Transverse colon (tissue), 4 donors: ENCODE results near the gene CENPT. TPM values are rescaled to one million over a fixed set of nuclear protein-coding genes. Genes with fewer than 3 reads are reported as not detected.

Experiments
- DNase-seq: peaks from one replicate; pipeline ENCODE4 v3.0.0-alpha.2; 2019
- H3K27ac ChIP-seq, 4 donors: fragments of 200-600 bp; sonication (generic); 2 replicates each; pipeline ENCODE4 v1.5.1; 2016 to 2018; ENCODE audit warnings: inconsistent platforms in 4 of 4
- H3K27me3 ChIP-seq: fragments of 200-600 bp; sonication (generic); 2 replicates; pipeline ENCODE4 v1.5.1; 2017; ENCODE audit warnings: inconsistent platforms
- H3K36me3 ChIP-seq, 4 donors: fragments of 200-600 bp; sonication (generic); 2 replicates each; pipeline ENCODE4 v1.5.1; 2017 to 2019; ENCODE audit warnings: inconsistent platforms in 4 of 4
- H3K4me1 ChIP-seq, 4 donors: fragments of 200-600 bp; sonication (generic); 2 replicates each; pipeline ENCODE4 v1.5.1; 2017 to 2020; ENCODE audit warnings: inconsistent platforms in 4 of 4
- H3K4me3 ChIP-seq, 4 donors: fragments of 200-600 bp; sonication (generic); 1 replicate in 1 of 4; 2 replicates in 3 of 4; pipeline versions ENCODE4 v1.5.1 to v1.6.1; 2017 to 2019; ENCODE audit warnings: inconsistent platforms in 4 of 4
- H3K9me3 ChIP-seq, 2 donors: fragments of 200-600 bp; sonication (generic); 2 replicates each; pipeline ENCODE4 v1.5.1; 2017 to 2019; ENCODE audit warnings: inconsistent platforms in 2 of 2
- EP300 ChIP-seq: sonication (generic); formaldehyde crosslinking; IDR thresholded peaks from one replicate; pipeline ENCODE4 v1.6.1; 2017; ENCODE audit warnings: antibody characterized with exemption, low read depth
- POLR2A ChIP-seq: fragments of 450-650 bp; IDR thresholded peaks from one replicate; pipeline ENCODE4 v1.6.1; 2016; ENCODE audit warnings: antibody characterized with exemption, mild to moderate bottlenecking, moderate library complexity
- POLR2AphosphoS5 ChIP-seq, 3 donors: sonication (generic); formaldehyde crosslinking; IDR thresholded peaks; one replicate each; pipeline ENCODE4 v1.6.1; 2016; ENCODE audit warnings: antibody characterized with exemption in 3 of 3
- WGBS, 2 donors: methylation state at CpG; one replicate each; pipeline ENCODE4 v1.1.5; 2018; ENCODE audit warnings: low coverage in 1 of 2; 5-methylcytosine and 5-hydroxymethylcytosine counted together
- in situ Hi-C, 4 donors: fragments of 200-750 bp; cut with MboI; loops; one replicate each; pipeline versions ENCODE4 v1.15.0 to v1.15.1; 2017; ENCODE audit warnings: low sequenced_read_pairs in 3 of 4, low pct_ligation_motif_present in 1 of 4, low pct_unique_long_range_greater_than_20kb in 1 of 4
- intact Hi-C: fragments of 100-400 bp; cut with DNase I; formaldehyde crosslinking; loops from one replicate; pipeline ENCODE4 v1.15.1; 2023; ENCODE audit warnings: low total_unique reads
- total RNA-seq, 4 donors: library from RNA; depleted of rRNA; stranded (reverse); fragments of >200 nt; gene quantifications; one replicate each; pipeline ENCODE4 v1.1.0, GENCODE V29; 2016
- TF ChIP-seq, protein P1 (sequence below), 5 experiments: fragments of 200-600 bp in 3 of 5; fragments of 450-650 bp in 2 of 5; sonication (generic) in 3 of 5; IDR thresholded peaks; 1 replicate in 2 of 5; 2 replicates in 3 of 5; pipeline ENCODE4 v1.5.1; 2016 to 2017; ENCODE audit warnings: antibody characterized with exemption in 5 of 5, inconsistent platforms in 3 of 5, mild to moderate bottlenecking in 2 of 5, moderate library complexity in 1 of 5

CENPT gene
- total RNA-seq, 4 donors from 2014 or later: 58.2 to 248 (median 100) TPM

DNA sequence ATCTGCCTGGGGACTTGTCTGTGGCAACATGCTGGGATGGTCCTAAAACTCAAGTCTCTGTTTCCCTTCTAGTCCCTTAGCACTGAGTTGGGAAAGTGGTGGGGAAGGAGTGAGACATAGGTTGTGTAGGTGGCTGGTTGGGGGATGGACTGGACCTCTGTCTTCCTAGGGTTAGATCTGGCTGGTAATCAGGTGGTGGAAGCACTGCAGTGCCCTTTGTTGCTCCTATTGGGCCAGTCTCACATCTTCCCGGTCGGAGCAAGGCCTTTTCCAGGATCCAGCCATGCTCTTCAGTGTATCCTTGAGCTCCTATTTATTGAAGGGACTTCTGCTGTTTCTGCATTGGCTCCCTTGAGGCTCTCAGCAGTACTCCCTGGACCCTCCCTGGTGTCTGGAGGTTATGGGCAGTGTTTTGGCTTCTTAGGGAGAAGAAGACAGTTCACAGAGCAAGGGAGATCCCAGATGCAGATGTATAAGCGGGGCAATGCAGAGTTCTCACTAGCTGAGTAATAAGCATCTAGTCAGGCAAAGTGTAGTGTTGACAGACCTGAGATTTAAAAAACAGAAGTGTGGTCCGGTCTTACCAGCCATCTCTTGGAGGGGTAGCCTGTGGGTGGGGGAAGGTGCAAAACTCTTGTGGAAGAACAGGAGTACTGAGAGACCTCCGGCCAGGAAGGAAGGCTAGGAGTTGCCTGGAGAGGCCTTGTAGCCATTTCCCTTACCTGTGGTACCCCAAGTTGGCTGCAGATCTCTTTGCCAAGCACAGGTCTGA is 2.0 kb downstream of the CENPT start:
- H3K27me3 ChIP-seq: no peaks in the 10 kb centered on the region
- in situ Hi-C loops: no loop called here
- H3K9me3 ChIP-seq: no peaks in the 10 kb centered on the region
- no peak for TF ChIP-seq POLR2A
- TF ChIP-seq EP300: no peak
- TF ChIP-seq, protein P1, sequence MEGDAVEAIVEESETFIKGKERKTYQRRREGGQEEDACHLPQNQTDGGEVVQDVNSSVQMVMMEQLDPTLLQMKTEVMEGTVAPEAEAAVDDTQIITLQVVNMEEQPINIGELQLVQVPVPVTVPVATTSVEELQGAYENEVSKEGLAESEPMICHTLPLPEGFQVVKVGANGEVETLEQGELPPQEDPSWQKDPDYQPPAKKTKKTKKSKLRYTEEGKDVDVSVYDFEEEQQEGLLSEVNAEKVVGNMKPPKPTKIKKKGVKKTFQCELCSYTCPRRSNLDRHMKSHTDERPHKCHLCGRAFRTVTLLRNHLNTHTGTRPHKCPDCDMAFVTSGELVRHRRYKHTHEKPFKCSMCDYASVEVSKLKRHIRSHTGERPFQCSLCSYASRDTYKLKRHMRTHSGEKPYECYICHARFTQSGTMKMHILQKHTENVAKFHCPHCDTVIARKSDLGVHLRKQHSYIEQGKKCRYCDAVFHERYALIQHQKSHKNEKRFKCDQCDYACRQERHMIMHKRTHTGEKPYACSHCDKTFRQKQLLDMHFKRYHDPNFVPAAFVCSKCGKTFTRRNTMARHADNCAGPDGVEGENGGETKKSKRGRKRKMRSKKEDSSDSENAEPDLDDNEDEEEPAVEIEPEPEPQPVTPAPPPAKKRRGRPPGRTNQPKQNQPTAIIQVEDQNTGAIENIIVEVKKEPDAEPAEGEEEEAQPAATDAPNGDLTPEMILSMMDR (IDR thresholded peaks at IDR 0.05): no peak
- TF ChIP-seq POLR2AphosphoS5 (IDR thresholded peaks at IDR 0.05): no peak
- intact Hi-C loops: no loop called here
- H3K4me3 ChIP-seq: peak overlapping the region in 2 of 4 donors; percentile 90 to 98
- H3K4me1 ChIP-seq: peaks cover 43 to 57% (median 52%) of the 10 kb centered on the region in 4 donors
- WGBS, 2 donors: 41 to 70% methylated on average over 2 to 5 of the region's 5 CpGs
- H3K27ac ChIP-seq: peak overlapping the region; percentile 94 to 98 (median 96)
- no peak for DNase-seq
- no peaks in the 10 kb centered on the region for H3K36me3 ChIP-seq

DNA sequence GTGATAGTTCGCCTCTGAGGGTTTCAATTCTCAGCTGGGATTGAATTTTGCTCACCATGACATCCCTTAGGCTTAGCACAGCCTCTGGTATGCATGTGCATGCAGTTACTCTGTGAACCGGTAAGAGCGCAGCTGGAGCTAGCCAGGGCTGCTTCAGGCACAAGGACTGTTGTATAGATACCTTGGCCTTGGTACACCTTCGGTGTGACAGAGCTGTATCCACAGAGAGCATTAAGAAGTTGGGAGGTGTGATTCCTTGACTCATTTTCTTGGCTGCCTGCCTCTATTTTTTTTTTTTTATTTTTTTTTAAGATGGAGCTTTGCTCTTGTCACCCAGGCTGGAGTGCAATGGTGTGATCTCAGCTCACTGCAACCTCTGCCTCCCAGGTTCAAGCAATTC is 3.0 kb downstream of the CENPT start:
- H3K4me1 ChIP-seq: peaks cover 43 to 57% (median 52%) of the 10 kb centered on the region in 4 donors
- WGBS, 2 donors: 70 to 86% methylated on average over 2 to 4 of the region's 4 CpGs
- H3K27me3 ChIP-seq: no peaks in the 10 kb centered on the region
- H3K9me3 ChIP-seq: no peaks in the 10 kb centered on the region
- intact Hi-C loops: no loop called here
- H3K4me3 ChIP-seq: no peak overlapping the region
- TF ChIP-seq POLR2A (no peak), EP300 (no peak), POLR2AphosphoS5 (IDR thresholded peaks at IDR 0.05) (no peak)
- TF ChIP-seq, protein P1 (IDR thresholded peaks at IDR 0.05): no peak
- DNase-seq: no peak
- in situ Hi-C loops: no loop called here
- peak overlapping the region; percentile 95 to 98 (median 97) for H3K27ac ChIP-seq
- no peaks in the 10 kb centered on the region for H3K36me3 ChIP-seq

DNA sequence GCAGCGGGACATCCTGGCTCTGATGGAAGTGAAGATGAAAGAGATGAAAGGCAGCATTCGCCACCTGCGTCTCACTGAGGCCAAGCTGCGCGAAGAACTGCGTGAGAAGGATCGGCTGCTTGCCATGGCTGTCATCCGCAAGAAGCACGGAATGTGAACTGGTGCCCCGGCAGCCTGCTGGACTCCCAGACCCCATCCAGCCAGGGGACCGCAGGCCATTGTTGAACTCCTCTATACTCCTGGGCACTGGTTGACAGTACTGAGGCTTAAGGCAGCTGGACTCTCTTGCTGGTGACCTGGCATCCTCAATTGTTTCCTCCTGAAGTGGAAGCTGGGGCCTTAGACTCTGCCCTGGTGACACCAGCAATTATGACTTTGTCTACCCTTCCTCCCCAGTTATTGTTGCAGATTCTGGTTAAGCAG is 4.1 kb downstream of the CENPT start:
- H3K27me3 ChIP-seq: no peaks in the 10 kb centered on the region
- peaks cover 40 to 51% (median 46%) of the 10 kb centered on the region in 4 donors for H3K4me1 ChIP-seq
- no peak for DNase-seq
- no peaks in the 10 kb centered on the region for H3K9me3 ChIP-seq
- H3K4me3 ChIP-seq: peak overlapping the region; percentile 51 to 84 (median 82)
- TF ChIP-seq POLR2A: no peak
- no peak for TF ChIP-seq EP300
- no peak for TF ChIP-seq POLR2AphosphoS5 (IDR thresholded peaks at IDR 0.05)
- TF ChIP-seq, protein P1 (IDR thresholded peaks at IDR 0.05): no peak
- H3K36me3 ChIP-seq: no peaks in the 10 kb centered on the region
- in situ Hi-C loops (no loop called here), intact Hi-C loops (no loop called here)
- WGBS, 2 donors: 5% methylated on average over 11 of the region's 11 CpGs; no CpG with 5 or more reads in 1 of the 2 donors
- peak overlapping the region; percentile 95 to 98 (median 97) for H3K27ac ChIP-seq

DNA sequence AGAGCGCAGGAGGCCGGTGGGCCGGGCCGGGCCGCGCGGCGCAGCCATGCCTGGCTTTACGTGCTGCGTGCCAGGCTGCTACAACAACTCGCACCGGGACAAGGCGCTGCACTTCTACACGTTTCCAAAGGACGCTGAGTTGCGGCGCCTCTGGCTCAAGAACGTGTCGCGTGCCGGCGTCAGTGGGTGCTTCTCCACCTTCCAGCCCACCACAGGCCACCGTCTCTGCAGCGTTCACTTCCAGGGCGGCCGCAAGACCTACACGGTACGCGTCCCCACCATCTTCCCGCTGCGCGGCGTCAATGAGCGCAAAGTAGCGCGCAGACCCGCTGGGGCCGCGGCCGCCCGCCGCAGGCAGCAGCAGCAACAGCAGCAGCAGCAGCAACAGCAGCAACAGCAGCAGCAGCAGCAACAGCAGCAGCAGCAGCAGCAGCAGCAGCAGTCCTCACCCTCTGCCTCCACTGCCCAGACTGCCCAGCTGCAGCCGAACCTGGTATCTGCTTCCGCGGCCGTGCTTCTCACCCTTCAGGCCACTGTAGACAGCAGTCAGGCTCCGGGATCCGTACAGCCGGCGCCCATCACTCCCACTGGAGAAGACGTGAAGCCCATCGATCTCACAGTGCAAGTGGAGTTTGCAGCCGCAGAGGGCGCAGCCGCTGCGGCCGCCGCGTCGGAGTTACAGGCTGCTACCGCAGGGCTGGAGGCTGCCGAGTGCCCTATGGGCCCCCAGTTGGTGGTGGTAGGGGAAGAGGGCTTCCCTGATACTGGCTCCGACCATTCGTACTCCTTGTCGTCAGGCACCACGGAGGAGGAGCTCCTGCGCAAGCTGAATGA is 4.8 kb downstream of the CENPT start:
- H3K4me1 ChIP-seq: peaks cover 34 to 45% (median 40%) of the 10 kb centered on the region in 4 donors
- in situ Hi-C loops: no loop called here
- no peaks in the 10 kb centered on the region for H3K27me3 ChIP-seq
- intact Hi-C loops: no loop called here
- H3K36me3 ChIP-seq: no peaks in the 10 kb centered on the region
- H3K9me3 ChIP-seq: no peaks in the 10 kb centered on the region
- TF ChIP-seq EP300: no peak
- TF ChIP-seq POLR2A: no peak
- TF ChIP-seq POLR2AphosphoS5 (IDR thresholded peaks at IDR 0.05): peak in 1 of 3 donors; percentile 8
- TF ChIP-seq, protein P1 (IDR thresholded peaks at IDR 0.05): peak in 1 of 5 experiments; percentile 22
- H3K4me3 ChIP-seq: peak overlapping the region; percentile 51 to 84 (median 82)
- DNase-seq: peak; percentile 60
- H3K27ac ChIP-seq: peak overlapping the region; percentile 95 to 98 (median 97)
- 1% methylated on average over 64 of the region's 67 CpGs; no CpG with 5 or more reads in 1 of the 2 donors for WGBS, 2 donors
